Left lung (tissue), 14 donors: ENCODE results near the gene OR51B6. TPM values are rescaled to one million over a fixed set of nuclear protein-coding genes. Genes with fewer than 3 reads are reported as not detected.

ENCODE experiments used
- ATAC-seq: fragments of 200-7000 bp; cut with Tn5 transposase; one replicate; pipeline ENCODE4 v1.9.1; 2020; ENCODE audit warnings: moderate library complexity
- DNase-seq, 4 donors: peaks; one replicate each; pipeline ENCODE4 v3.0.0-alpha.2; 2013 to 2020
- H3K27ac ChIP-seq, 2 donors: fragments of 200-600 bp; sonication (generic) in 1 of 2; one replicate each; pipeline versions ENCODE4 v1.5.0 to v1.8.0; 2020 to 2021
- H3K27me3 ChIP-seq, 2 donors: fragments of 200-600 bp; sonication (generic) in 1 of 2; one replicate each; pipeline versions ENCODE4 v1.5.0 to v1.8.0; 2020 to 2021
- H3K36me3 ChIP-seq, 2 donors: fragments of 200-600 bp; sonication (generic) in 1 of 2; one replicate each; pipeline versions ENCODE4 v1.5.0 to v1.8.0; 2020 to 2021
- H3K4me1 ChIP-seq, 2 donors: fragments of 200-600 bp; one replicate each; pipeline ENCODE4 v1.8.0; 2021
- H3K4me3 ChIP-seq, 2 donors: fragments of 200-600 bp; sonication (generic) in 1 of 2; one replicate each; pipeline versions ENCODE4 v1.5.0 to v1.8.0; 2020 to 2021; ENCODE audit warnings: mild to moderate bottlenecking in 1 of 2
- H3K9me3 ChIP-seq, 2 donors: fragments of 200-600 bp; sonication (generic) in 1 of 2; one replicate each; pipeline versions ENCODE4 v1.5.0 to v1.8.0; 2020 to 2021
- intact Hi-C, 2 donors: fragments of 100-400 bp; cut with DNase I; formaldehyde crosslinking; loops; one replicate each; pipeline versions ENCODE4 v1.11.2 to v1.14.2; 2022
- long read RNA-seq, 12 donors: library from polyadenylated mRNA in 2 of 12; unstranded in 2 of 12; transcript quantifications; one replicate each; pipeline ENCODE4 v2.0.0 and lab custom pipeline, GENCODE V29; 2019 to 2026
- polyA plus RNA-seq, 6 donors: library from polyadenylated mRNA; unstranded; fragments of 120-200 nt; gene quantifications; one replicate each; pipeline ENCODE4 v1.2.1, GENCODE V29; 2013; ENCODE audit not compliant: insufficient read length in 6 of 6
- total RNA-seq, 2 donors: library from RNA; stranded (reverse); fragmentation: NEBNext Ultra II Directional; extraction: Animal tissue kit (Norgen Biotek cat#: 25700); gene quantifications; one replicate each; pipeline ENCODE4 v1.2.1, GENCODE V29; 2021
- TF ChIP-seq, protein P1 (sequence below), 2 donors: fragments of 200-600 bp; sonication (generic) in 1 of 2; IDR thresholded peaks; one replicate each; pipeline versions ENCODE4 v1.5.0 to v1.8.0; 2021; ENCODE audit warnings: antibody characterized with exemption in 2 of 2
- donor health status: DM: no; HTN: yes; CAD: no.
- donor health status: DM: no; HTN: no; CAD: no.

Gene OR51B6, protein sequence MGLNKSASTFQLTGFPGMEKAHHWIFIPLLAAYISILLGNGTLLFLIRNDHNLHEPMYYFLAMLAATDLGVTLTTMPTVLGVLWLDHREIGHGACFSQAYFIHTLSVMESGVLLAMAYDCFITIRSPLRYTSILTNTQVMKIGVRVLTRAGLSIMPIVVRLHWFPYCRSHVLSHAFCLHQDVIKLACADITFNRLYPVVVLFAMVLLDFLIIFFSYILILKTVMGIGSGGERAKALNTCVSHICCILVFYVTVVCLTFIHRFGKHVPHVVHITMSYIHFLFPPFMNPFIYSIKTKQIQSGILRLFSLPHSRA
- total RNA-seq (not detected), polyA plus RNA-seq (under 1 TPM in 1 of 6 donors, not detected in 5; 0.14 TPM)
- long read RNA-seq, donor 1 = 0 reads
- long read RNA-seq, donor 2 = 0 reads
- long read RNA-seq, donor 3 = 0 reads
- long read RNA-seq, donor 4 = 0 reads
- long read RNA-seq, donor 5 = 0 reads
- long read RNA-seq, donor 6 = 0 reads
- long read RNA-seq, donor 7 = 0 reads
- long read RNA-seq, donor 8 = 0 reads
- long read RNA-seq, donor 9 = 0 reads
- long read RNA-seq, donor 10 = 0 reads
- long read RNA-seq, donor 11 = 0 reads
- long read RNA-seq, donor 12 = 0 reads

DNA sequence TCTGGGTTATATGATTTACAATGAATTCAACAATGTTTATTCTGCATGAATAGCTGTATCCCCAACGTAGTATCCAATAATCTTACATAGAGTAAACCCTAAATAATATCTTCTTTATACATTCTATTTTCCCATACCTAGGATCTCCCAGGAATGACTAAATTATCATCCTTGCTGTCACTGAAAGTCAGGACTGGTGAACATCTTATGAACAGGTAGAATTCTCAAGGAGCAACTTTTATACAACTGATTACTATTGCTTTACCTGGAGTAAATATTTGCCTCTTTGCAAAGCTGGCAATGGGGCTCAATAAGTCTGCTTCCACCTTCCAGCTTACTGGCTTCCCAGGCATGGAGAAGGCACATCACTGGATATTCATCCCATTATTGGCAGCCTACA, at the start of gene OR51B6:
OR51B6 (plus strand) TSS at position 301 of the 400 bp plus-strand sequence; CDS start at position 301, 0 bp downstream.
- no peaks in the 10 kb centered on the region for H3K36me3 ChIP-seq
- ATAC-seq (no peak), DNase-seq (no peak)
- intact Hi-C loops = no loop called here
- H3K4me1 ChIP-seq = no peaks in the 10 kb centered on the region
- H3K27ac ChIP-seq = no peak within 1 kb of the TSS
- TF ChIP-seq, protein P1, sequence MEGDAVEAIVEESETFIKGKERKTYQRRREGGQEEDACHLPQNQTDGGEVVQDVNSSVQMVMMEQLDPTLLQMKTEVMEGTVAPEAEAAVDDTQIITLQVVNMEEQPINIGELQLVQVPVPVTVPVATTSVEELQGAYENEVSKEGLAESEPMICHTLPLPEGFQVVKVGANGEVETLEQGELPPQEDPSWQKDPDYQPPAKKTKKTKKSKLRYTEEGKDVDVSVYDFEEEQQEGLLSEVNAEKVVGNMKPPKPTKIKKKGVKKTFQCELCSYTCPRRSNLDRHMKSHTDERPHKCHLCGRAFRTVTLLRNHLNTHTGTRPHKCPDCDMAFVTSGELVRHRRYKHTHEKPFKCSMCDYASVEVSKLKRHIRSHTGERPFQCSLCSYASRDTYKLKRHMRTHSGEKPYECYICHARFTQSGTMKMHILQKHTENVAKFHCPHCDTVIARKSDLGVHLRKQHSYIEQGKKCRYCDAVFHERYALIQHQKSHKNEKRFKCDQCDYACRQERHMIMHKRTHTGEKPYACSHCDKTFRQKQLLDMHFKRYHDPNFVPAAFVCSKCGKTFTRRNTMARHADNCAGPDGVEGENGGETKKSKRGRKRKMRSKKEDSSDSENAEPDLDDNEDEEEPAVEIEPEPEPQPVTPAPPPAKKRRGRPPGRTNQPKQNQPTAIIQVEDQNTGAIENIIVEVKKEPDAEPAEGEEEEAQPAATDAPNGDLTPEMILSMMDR (IDR thresholded peaks at IDR 0.05) = no peak
- H3K9me3 ChIP-seq = no peaks in the 10 kb centered on the region
- no peaks in the 10 kb centered on the region for H3K27me3 ChIP-seq
- H3K4me3 ChIP-seq = no peak within 1 kb of the TSS

DNA sequence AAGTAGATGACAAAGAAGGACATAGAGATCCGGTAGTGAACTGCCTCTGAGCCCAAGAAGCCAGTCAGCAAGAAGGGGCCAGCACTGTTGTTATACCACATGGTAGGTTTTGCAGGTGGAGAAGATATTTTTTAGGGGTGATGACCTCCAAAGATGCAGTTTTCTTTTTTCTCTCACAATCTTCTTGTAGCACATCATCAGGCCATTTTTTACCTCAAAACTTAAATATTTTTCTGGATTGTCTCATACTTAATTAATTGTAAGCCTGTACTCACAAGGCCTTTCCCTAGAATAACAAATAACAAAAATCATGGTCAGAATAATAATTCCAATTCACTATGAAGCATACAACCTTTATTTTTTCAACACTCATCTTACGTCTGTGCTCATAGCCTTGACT, 49.5 kb upstream of the OR51B6 start, which contains the start of gene OR51B4:
OR51B4 (minus strand) TSS at position 101 of the 400 bp plus-strand sequence; CDS start at position 101, 0 bp downstream.
- H3K4me3 ChIP-seq = no peak within 1 kb of the TSS
- no peak within 1 kb of the TSS for H3K27ac ChIP-seq
- H3K4me1 ChIP-seq = no peaks in the 10 kb centered on the region
- TF ChIP-seq, protein P1 (IDR thresholded peaks at IDR 0.05) = no peak
- intact Hi-C loops = no loop called here
- no peak for ATAC-seq
- no peaks in the 10 kb centered on the region for H3K9me3 ChIP-seq
- H3K27me3 ChIP-seq = no peaks in the 10 kb centered on the region
- H3K36me3 ChIP-seq = no peaks in the 10 kb centered on the region
- DNase-seq = no peak

DNA sequence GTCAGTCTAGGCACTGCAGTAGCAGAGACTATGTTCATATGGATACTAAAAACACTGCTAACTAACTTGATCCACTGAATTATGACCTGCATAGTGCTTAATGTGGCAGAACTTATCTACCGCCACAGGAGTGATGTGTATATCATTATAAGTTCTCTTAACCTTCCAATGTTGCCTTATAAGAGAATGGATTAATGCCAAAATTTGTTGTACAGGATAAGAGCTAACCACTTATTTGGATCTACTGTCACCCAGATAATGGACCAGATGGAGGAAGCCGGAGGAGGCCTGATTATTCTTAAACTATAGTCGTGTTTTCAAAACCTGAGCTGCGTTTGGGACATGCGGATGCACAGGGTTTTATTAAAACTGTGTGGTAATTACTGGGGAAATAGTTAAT, 47.7 kb upstream of the OR51B6 start:
- Histone ChIP-seq H3K36me3 (no peaks in the 10 kb centered on the region), H3K9me3 (no peaks in the 10 kb centered on the region), H3K4me3 (no peak overlapping the region), H3K27me3 (no peaks in the 10 kb centered on the region), H3K4me1 (no peaks in the 10 kb centered on the region), H3K27ac (no peak overlapping the region)
- intact Hi-C loops = no loop called here
- DNase-seq (no peak), ATAC-seq (no peak)
- TF ChIP-seq, protein P1 (IDR thresholded peaks at IDR 0.05) = no peak

DNA sequence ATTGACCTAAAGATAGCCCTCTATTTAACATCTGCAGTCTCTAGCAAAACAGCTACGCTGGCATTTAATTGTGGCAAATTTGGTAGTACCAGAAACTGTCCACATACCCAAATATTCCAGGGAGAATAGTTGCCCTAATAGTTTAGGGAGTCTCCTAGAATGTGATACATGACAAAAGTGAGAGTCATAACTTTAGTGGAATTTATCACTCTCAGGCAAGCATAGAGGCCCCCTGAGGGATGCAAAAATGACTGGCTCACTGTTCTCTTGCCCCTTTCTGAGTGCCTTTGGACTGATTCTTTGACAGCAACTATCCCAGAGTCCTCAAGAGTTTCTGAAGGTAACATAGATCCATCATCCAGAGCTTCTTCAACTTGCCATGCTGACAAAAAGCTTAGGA, 47.3 kb upstream of the OR51B6 start:
- Histone ChIP-seq H3K27me3 (no peaks in the 10 kb centered on the region), H3K4me3 (no peak overlapping the region), H3K4me1 (no peaks in the 10 kb centered on the region), H3K27ac (no peak overlapping the region), H3K9me3 (no peaks in the 10 kb centered on the region), H3K36me3 (no peaks in the 10 kb centered on the region)
- TF ChIP-seq, protein P1 (IDR thresholded peaks at IDR 0.05) = no peak
- intact Hi-C loops = no loop called here
- DNase-seq (no peak), ATAC-seq (no peak)

DNA sequence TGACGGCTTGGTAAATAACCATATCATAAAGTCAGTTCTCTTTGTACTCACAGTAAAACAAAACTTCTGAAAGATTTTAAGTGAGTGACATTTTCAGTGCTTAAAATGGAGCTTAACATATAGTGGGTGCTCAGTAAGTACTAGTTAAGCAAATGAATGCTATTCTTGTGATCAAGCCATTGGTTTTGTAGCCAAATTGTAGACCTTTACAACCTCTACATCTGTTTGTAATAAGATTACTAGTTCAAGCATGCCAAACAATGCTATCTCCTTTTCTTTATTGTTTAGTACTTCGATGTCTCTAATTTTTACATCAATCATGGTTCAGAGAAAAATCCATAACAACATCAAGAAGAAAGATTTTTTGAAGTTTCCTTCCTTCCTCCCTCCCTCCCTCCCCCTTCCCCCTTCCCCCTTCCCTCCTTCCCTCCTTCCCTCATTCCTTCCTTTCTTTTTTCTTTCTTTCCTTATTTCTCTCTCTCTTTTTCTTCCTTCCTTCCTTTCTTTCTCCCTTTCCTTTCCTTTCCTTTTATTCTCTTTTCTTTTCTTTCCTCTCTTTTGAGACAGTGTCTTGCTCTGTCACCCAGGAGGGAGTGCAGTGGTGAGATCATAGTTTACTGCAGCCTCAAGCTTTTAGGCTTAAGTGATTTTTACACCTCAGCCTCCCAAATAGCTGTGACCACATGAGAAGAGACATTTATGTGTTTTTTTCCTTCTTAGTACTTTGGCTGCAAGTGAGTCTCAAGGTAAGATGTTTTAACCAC, 43.9 kb upstream of the OR51B6 start:
- DNase-seq (no peak), ATAC-seq (no peak)
- Histone ChIP-seq H3K4me3 (no peak overlapping the region), H3K9me3 (no peaks in the 10 kb centered on the region), H3K27ac (no peak overlapping the region), H3K27me3 (no peaks in the 10 kb centered on the region), H3K36me3 (no peaks in the 10 kb centered on the region), H3K4me1 (no peaks in the 10 kb centered on the region)
- intact Hi-C loops = no loop called here
- TF ChIP-seq, protein P1 (IDR thresholded peaks at IDR 0.05) = no peak
